ENCODE results near the gene OR2G2.

GRCh38 chr1:247574236-247574635, 13.9 kb upstream of the OR2G2 start:
- TF ChIP-seq ZBTB7A (IDR thresholded peaks at IDR 0.05; ENCODE audit: low read depth) (no peak), TAF1 (IDR thresholded peaks at IDR 0.05; ENCODE audit: low read depth) (no peak), FOXM1 (IDR thresholded peaks at IDR 0.05; ENCODE audit: borderline replicate concordance, low read depth) (no peak)
- TF ChIP-seq, protein P1, sequence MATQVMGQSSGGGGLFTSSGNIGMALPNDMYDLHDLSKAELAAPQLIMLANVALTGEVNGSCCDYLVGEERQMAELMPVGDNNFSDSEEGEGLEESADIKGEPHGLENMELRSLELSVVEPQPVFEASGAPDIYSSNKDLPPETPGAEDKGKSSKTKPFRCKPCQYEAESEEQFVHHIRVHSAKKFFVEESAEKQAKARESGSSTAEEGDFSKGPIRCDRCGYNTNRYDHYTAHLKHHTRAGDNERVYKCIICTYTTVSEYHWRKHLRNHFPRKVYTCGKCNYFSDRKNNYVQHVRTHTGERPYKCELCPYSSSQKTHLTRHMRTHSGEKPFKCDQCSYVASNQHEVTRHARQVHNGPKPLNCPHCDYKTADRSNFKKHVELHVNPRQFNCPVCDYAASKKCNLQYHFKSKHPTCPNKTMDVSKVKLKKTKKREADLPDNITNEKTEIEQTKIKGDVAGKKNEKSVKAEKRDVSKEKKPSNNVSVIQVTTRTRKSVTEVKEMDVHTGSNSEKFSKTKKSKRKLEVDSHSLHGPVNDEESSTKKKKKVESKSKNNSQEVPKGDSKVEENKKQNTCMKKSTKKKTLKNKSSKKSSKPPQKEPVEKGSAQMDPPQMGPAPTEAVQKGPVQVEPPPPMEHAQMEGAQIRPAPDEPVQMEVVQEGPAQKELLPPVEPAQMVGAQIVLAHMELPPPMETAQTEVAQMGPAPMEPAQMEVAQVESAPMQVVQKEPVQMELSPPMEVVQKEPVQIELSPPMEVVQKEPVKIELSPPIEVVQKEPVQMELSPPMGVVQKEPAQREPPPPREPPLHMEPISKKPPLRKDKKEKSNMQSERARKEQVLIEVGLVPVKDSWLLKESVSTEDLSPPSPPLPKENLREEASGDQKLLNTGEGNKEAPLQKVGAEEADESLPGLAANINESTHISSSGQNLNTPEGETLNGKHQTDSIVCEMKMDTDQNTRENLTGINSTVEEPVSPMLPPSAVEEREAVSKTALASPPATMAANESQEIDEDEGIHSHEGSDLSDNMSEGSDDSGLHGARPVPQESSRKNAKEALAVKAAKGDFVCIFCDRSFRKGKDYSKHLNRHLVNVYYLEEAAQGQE (IDR thresholded peaks at IDR 0.05; ENCODE audit: low read depth) = no peak
